OCI-LY1 (cell line): ENCODE data around the gene FAM193B.

Experiments used
- H2AFZ ChIP-seq: fragments of 200-600 bp; sonication (generic), shearing (Covaris generic); 2 replicates; pipeline ENCODE4 v1.6.0; 2014; ENCODE audit warnings: antibody characterized with exemption, mild to moderate bottlenecking, low read length
- H3F3A ChIP-seq: fragments of 200-600 bp; sonication (generic), shearing (Covaris generic); 2 replicates; pipeline ENCODE4 v1.6.0; 2014; ENCODE audit warnings: mild to moderate bottlenecking, antibody characterized with exemption, low read length, moderate library complexity; ENCODE audit not compliant: insufficient read depth
- H3K27ac ChIP-seq: fragments of 200-600 bp; sonication (generic); 2 replicates; pipeline ENCODE4 v1.5.1; 2014; ENCODE audit warnings: low read length, mixed run types, mild to moderate bottlenecking, low read depth; ENCODE audit not compliant: poor library complexity, severe bottlenecking
- H3K27me3 ChIP-seq: fragments of 200-600 bp; sonication (generic); 2 replicates; pipeline ENCODE4 v1.6.0; 2014; ENCODE audit warnings: antibody characterized with exemption, mild to moderate bottlenecking, low read length, moderate library complexity; ENCODE audit not compliant: insufficient read depth
- H3K36me3 ChIP-seq: fragments of 200-600 bp; sonication (generic); 2 replicates; pipeline ENCODE4 v1.6.1; 2014; ENCODE audit warnings: mild to moderate bottlenecking, antibody characterized with exemption, low read length, moderate library complexity, mixed read lengths; ENCODE audit not compliant: insufficient read depth
- H3K4me1 ChIP-seq: fragments of 200-600 bp; sonication (generic); 2 replicates; pipeline ENCODE4 v1.5.1; 2014; ENCODE audit warnings: mild to moderate bottlenecking, low read length, moderate library complexity; ENCODE audit not compliant: insufficient read depth, severe bottlenecking
- H3K4me2 ChIP-seq: fragments of 200-600 bp; sonication (generic), shearing (Covaris generic); 2 replicates; pipeline ENCODE4 v1.6.1; 2014; ENCODE audit warnings: low read length
- H3K4me3 ChIP-seq: fragments of 200-600 bp; sonication (generic); 2 replicates; pipeline ENCODE4 v1.5.1; 2014; ENCODE audit warnings: low read length, low read depth, mild to moderate bottlenecking, mixed read lengths; ENCODE audit not compliant: poor library complexity, severe bottlenecking
- H3K79me2 ChIP-seq: fragments of 200-600 bp; shearing (Covaris generic); 2 replicates; pipeline ENCODE4 v1.6.1; 2016; ENCODE audit warnings: mixed run types, low read length, mixed read lengths; ENCODE audit not compliant: insufficient read depth
- H3K9ac ChIP-seq: fragments of 200-600 bp; sonication (generic), shearing (Covaris generic); 2 replicates; pipeline ENCODE4 v1.6.1; 2014; ENCODE audit warnings: mild to moderate bottlenecking, low read length, mixed read lengths
- H3K9me2 ChIP-seq: fragments of 200-600 bp; sonication (generic), shearing (Covaris generic); 2 replicates; pipeline ENCODE4 v1.6.1; 2014; ENCODE audit warnings: low read depth, mild to moderate bottlenecking, low read length, mixed read lengths
- H3K9me3 ChIP-seq: fragments of 200-600 bp; shearing (Covaris generic); 2 replicates; pipeline ENCODE4 v1.6.1; 2014; ENCODE audit warnings: low read length, mixed read lengths
- H4K20me1 ChIP-seq: fragments of 200-600 bp; sonication (generic), shearing (Covaris generic); 2 replicates; pipeline ENCODE4 v1.6.0; 2016; ENCODE audit warnings: mild to moderate bottlenecking, low read length; ENCODE audit not compliant: insufficient read depth
- EZH2 ChIP-seq: fragments of 200-600 bp; sonication (generic), shearing (Covaris generic); IDR thresholded peaks from 2 replicates; pipeline ENCODE4 v1.8.0; 2017; ENCODE audit warnings: borderline replicate concordance, mixed run types, mild to moderate bottlenecking, antibody characterized with exemption, low read length, moderate library complexity, mixed read lengths
- TF ChIP-seq, protein P1 (sequence below): fragments of 200-600 bp; sonication (generic), shearing (Covaris generic); IDR thresholded peaks from 2 replicates; pipeline ENCODE4 v1.5.1; 2017; ENCODE audit warnings: mild to moderate bottlenecking, antibody characterized with exemption, low read length, moderate library complexity, mixed read lengths

The FAM193B gene

DNA sequence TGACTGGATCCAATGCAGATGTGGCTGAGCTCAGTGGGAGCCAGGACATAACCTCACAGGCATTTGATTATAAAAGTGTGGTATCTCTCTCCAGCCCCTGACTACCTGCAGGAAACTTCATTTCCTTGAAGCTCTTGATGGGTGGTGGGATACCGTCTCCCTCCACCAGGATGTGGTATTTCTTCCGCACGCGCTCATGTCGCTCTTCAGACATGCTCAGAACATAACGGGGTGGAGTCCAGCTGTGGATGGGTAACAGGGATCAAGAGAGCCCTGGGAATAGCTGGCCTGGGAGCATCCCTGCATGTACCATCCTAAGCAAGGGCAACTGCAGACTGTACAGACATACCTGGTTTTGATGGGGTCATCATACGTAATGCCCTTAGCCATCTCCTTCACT is 38.8 kb downstream of the FAM193B start:
- Histone ChIP-seq H3K79me2 (peaks cover 7% of the 10 kb centered on the region), H3K4me2 (peak overlapping the region; percentile 73), H3K27me3 (no peaks in the 10 kb centered on the region), H4K20me1 (no peaks in the 10 kb centered on the region), H3K9ac (peak overlapping the region; percentile 85), H3K9me2 (no peaks in the 10 kb centered on the region), H3K27ac (peak overlapping the region; percentile 25), H3K9me3 (no peaks in the 10 kb centered on the region), H3K4me1 (peaks cover 47% of the 10 kb centered on the region), H3K36me3 (peaks cover 57% of the 10 kb centered on the region), H3K4me3 (peak overlapping the region; percentile 83), H2AFZ (no peak overlapping the region), H3F3A (no peaks in the 10 kb centered on the region)
- TF ChIP-seq, protein P1, sequence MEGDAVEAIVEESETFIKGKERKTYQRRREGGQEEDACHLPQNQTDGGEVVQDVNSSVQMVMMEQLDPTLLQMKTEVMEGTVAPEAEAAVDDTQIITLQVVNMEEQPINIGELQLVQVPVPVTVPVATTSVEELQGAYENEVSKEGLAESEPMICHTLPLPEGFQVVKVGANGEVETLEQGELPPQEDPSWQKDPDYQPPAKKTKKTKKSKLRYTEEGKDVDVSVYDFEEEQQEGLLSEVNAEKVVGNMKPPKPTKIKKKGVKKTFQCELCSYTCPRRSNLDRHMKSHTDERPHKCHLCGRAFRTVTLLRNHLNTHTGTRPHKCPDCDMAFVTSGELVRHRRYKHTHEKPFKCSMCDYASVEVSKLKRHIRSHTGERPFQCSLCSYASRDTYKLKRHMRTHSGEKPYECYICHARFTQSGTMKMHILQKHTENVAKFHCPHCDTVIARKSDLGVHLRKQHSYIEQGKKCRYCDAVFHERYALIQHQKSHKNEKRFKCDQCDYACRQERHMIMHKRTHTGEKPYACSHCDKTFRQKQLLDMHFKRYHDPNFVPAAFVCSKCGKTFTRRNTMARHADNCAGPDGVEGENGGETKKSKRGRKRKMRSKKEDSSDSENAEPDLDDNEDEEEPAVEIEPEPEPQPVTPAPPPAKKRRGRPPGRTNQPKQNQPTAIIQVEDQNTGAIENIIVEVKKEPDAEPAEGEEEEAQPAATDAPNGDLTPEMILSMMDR = no peak
- no peak for TF ChIP-seq EZH2

GRCh38 chr5:177514541-177514940 is 39.8 kb downstream of the FAM193B start:
- Histone ChIP-seq H3K79me2 (peaks cover 7% of the 10 kb centered on the region), H4K20me1 (no peaks in the 10 kb centered on the region), H3K4me2 (peak overlapping the region; percentile 73; the same call in 1 of the 2 replicates), H3K4me3 (peak overlapping the region; percentile 83), H3K9ac (no peak overlapping the region), H3K9me2 (no peaks in the 10 kb centered on the region), H3K36me3 (peaks cover 49% of the 10 kb centered on the region), H3K27ac (no peak overlapping the region), H3F3A (no peaks in the 10 kb centered on the region), H3K9me3 (no peaks in the 10 kb centered on the region), H3K27me3 (no peaks in the 10 kb centered on the region), H2AFZ (no peak overlapping the region), H3K4me1 (peaks cover 51% of the 10 kb centered on the region)
- no peak for TF ChIP-seq EZH2
- TF ChIP-seq, protein P1 = no peak

DNA sequence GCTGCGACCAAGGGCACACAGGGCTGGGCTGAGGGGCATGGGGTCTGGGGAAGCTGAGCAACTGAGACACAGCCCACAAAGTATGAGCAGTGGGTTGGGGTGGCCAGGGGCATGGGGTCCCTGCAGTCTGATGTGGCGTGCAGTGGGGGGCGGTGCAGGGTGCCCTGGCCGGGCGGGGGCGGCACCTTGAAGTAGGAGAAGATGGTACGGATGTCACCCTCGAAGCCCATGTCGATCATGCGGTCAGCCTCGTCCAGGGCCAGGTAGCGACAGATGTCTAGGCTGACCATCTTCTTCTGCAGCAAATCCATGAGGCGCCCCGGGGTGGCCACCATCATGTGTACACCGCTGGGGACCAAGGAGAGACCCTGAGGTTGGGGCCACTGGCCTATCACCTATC is 40.9 kb downstream of the FAM193B start:
- Histone ChIP-seq H3K79me2 (peaks cover 7% of the 10 kb centered on the region), H3K9me3 (no peaks in the 10 kb centered on the region), H3K4me1 (peaks cover 53% of the 10 kb centered on the region), H3K4me2 (no peak overlapping the region), H3K4me3 (no peak overlapping the region), H3K27me3 (no peaks in the 10 kb centered on the region), H3K36me3 (peaks cover 51% of the 10 kb centered on the region), H3K9ac (no peak overlapping the region), H4K20me1 (no peaks in the 10 kb centered on the region), H3K27ac (no peak overlapping the region), H2AFZ (no peak overlapping the region), H3F3A (no peaks in the 10 kb centered on the region), H3K9me2 (no peaks in the 10 kb centered on the region)
- no peak for TF ChIP-seq EZH2
- TF ChIP-seq, protein P1 = no peak
